Caco-2 (cell line): ENCODE results near the gene GTF3C1. TPM values are rescaled to one million over a fixed set of nuclear protein-coding genes. Genes with fewer than 3 reads are reported as not detected.

Source experiments
- BruUV-seq: library from RNA; stranded (reverse); fragments of 400-500 nt; replicated peaks from 2 replicates; lab custom pipeline; 2021; lab: Mats Ljungman, UMichigan
- CTCF ChIA-PET: fragments of 300-600 bp; sonication (Branson Sonifier 250); formaldehyde crosslinking; loops from one replicate; lab custom pipeline; 2022; ENCODE audit warnings: antibody characterized with exemption; lab: Charles Lee
- POLR2A ChIA-PET: fragments of 300-600 bp; sonication (Branson Sonifier 250); formaldehyde crosslinking; loops from one replicate; lab custom pipeline; 2022; ENCODE audit warnings: antibody characterized with exemption; lab: Charles Lee
- DNase-seq, 2 experiments: peaks; one replicate each; pipeline versions ENCODE4 v3.0.0 to v3.0.0-alpha.2; 2020 to 2022
- H3K27me3 ChIP-seq: replicated peaks from 2 replicates; pipeline ENCODE4 v1.6.0; 2011; ENCODE audit warnings: low read length; ENCODE audit not compliant: control insufficient read depth, insufficient read depth
- H3K36me3 ChIP-seq: 2 replicates; pipeline ENCODE4 v1.5.1; 2011; ENCODE audit warnings: low read length; ENCODE audit not compliant: control insufficient read depth, insufficient read depth
- H3K4me1 ChIP-seq: fragments of 250-450 bp; sonication (Bioruptor Pico); 2 replicates; pipeline ENCODE4 v1.5.1; 2020; ENCODE audit warnings: mild to moderate bottlenecking
- H3K4me3 ChIP-seq: 2 replicates; pipeline ENCODE4 v1.5.1; 2011; ENCODE audit warnings: low read depth, mild to moderate bottlenecking, control low read depth, low read length
- H3K9me3 ChIP-seq: fragments of 250-450 bp; sonication (Bioruptor Pico); 2 replicates; pipeline ENCODE4 v1.5.1; 2020; ENCODE audit warnings: mild to moderate bottlenecking, moderate library complexity
- H3K27ac Mint-ChIP-seq: one replicate; pipeline ENCODE4 v1.8.0; 2022; ENCODE audit warnings: mixed read lengths; ENCODE audit not compliant: unreplicated experiment
- H3K27me3 Mint-ChIP-seq: one replicate; pipeline ENCODE4 v1.8.0; 2022; ENCODE audit warnings: mixed read lengths; ENCODE audit not compliant: insufficient read depth, unreplicated experiment
- H3K36me3 Mint-ChIP-seq: one replicate; pipeline ENCODE4 v1.8.0; 2022; ENCODE audit warnings: mild to moderate bottlenecking, mixed read lengths; ENCODE audit not compliant: insufficient read depth, unreplicated experiment
- H3K4me1 Mint-ChIP-seq: one replicate; pipeline ENCODE4 v1.8.0; 2022; ENCODE audit warnings: low read depth, mixed read lengths; ENCODE audit not compliant: unreplicated experiment
- H3K4me3 Mint-ChIP-seq: one replicate; pipeline ENCODE4 v1.8.0; 2022; ENCODE audit warnings: mild to moderate bottlenecking, moderate library complexity, mixed read lengths; ENCODE audit not compliant: unreplicated experiment
- H3K9me3 Mint-ChIP-seq: one replicate; pipeline ENCODE4 v1.8.0; 2022; ENCODE audit warnings: mixed read lengths; ENCODE audit not compliant: unreplicated experiment
- CTCF ChIP-seq, 2 experiments: fragments of 200-600 bp in 1 of 2; IDR thresholded peaks; 1 replicate in 1 of 2; 2 replicates in 1 of 2; pipeline versions ENCODE4 v1.5.1 to v1.8.0; 2011 to 2022; ENCODE audit warnings: antibody characterized with exemption in 1 of 2, control low read depth in 1 of 2, inconsistent platforms in 1 of 2, low read depth in 1 of 2, low read length in 1 of 2, mild to moderate bottlenecking in 1 of 2, moderate library complexity in 1 of 2; ENCODE audit not compliant: insufficient read depth in 1 of 2, severe bottlenecking in 1 of 2, unreplicated experiment in 1 of 2
- intact Hi-C: fragments of 100-400 bp; cut with micrococcal nuclease; formaldehyde crosslinking; loops from one replicate; pipeline ENCODE4 v1.10.0; 2022; ENCODE audit not compliant: unreplicated experiment
- total RNA-seq: library from RNA; stranded (reverse); gene quantifications from 2 replicates; pipeline ENCODE4 v1.2.3, GENCODE V29; 2022

Gene GTF3C1
- total RNA-seq, 1 experiment from 2014 or later, result 67.7 TPM

GRCh38 chr16:27516365-27516764 lies 33.3 kb downstream of the GTF3C1 start:
- BruUV-seq, result no TSS peak
- no peak overlapping the region for H3K4me3 ChIP-seq
- ChIA-PET POLR2A (no interaction called here), CTCF (interaction anchor here (1.3 kb wide), 1 partner anchor 11 kb away, joined by 4 read pairs; no protein-coding TSS in a partner anchor)
- no peaks in the 10 kb centered on the region for H3K9me3 ChIP-seq
- H3K4me1 ChIP-seq, result no peaks in the 10 kb centered on the region
- Mint-ChIP-seq H3K4me3 (no peak overlapping the region), H3K36me3 (peaks cover 35% of the 10 kb centered on the region), H3K27me3 (no peaks in the 10 kb centered on the region), H3K27ac (no peak overlapping the region), H3K9me3 (no peaks in the 10 kb centered on the region), H3K4me1 (no peaks in the 10 kb centered on the region)
- intact Hi-C loops, result no loop called here
- DNase-seq, result no peak
- TF ChIP-seq CTCF (IDR thresholded peaks at IDR 0.05; ENCODE audit: insufficient read depth in 1 of 2, low read depth in 1 of 2, low read length in 1 of 2, severe bottlenecking in 1 of 2, unreplicated experiment in 1 of 2), result no peak
- H3K27me3 ChIP-seq, result no peaks in the 10 kb centered on the region
- H3K36me3 ChIP-seq, result no peaks in the 10 kb centered on the region; the same call in 1 of the 2 replicates

- H3K9me3 Mint-ChIP-seq, result no peaks in the 10 kb centered on the region
- H3K4me3 Mint-ChIP-seq, result no peak overlapping the region
- DNase-seq, result peak in 1 of 2 experiments; percentile 15
- no peaks in the 10 kb centered on the region for H3K9me3 ChIP-seq
- BruUV-seq, result no TSS peak
- no peak overlapping the region for H3K4me3 ChIP-seq
- H3K36me3 ChIP-seq, result peaks cover 2% of the 10 kb centered on the region
- H3K27me3 Mint-ChIP-seq, result no peaks in the 10 kb centered on the region
- no peaks in the 10 kb centered on the region for H3K4me1 ChIP-seq
- CTCF ChIA-PET, result interaction anchor here (0.7 to 1.3 kb wide), 2 partner anchors 10 to 214 kb away, joined by 4 to 6 read pairs; no protein-coding TSS in a partner anchor
- no peak overlapping the region for H3K27ac Mint-ChIP-seq
- intact Hi-C loops, result no loop called here
- H3K36me3 Mint-ChIP-seq, result peaks cover 38% of the 10 kb centered on the region
- TF ChIP-seq CTCF (IDR thresholded peaks at IDR 0.05; ENCODE audit: insufficient read depth in 1 of 2, low read depth in 1 of 2, low read length in 1 of 2, severe bottlenecking in 1 of 2, unreplicated experiment in 1 of 2), result peak; percentile 47 to 57
- no peaks in the 10 kb centered on the region for H3K27me3 ChIP-seq
- H3K4me1 Mint-ChIP-seq, result no peaks in the 10 kb centered on the region
- POLR2A ChIA-PET, result no interaction called here
These were observed 33.8 kb downstream of the GTF3C1 start for GRCh38 chr16:27515874-27516353.

GRCh38 chr16:27514806-27515205 lies 34.9 kb downstream of the GTF3C1 start:
- H3K27ac Mint-ChIP-seq, result no peak overlapping the region
- no peak for TF ChIP-seq CTCF (IDR thresholded peaks at IDR 0.05; ENCODE audit: insufficient read depth in 1 of 2, low read depth in 1 of 2, low read length in 1 of 2, severe bottlenecking in 1 of 2, unreplicated experiment in 1 of 2)
- Histone ChIP-seq H3K36me3 (peaks cover 2% of the 10 kb centered on the region), H3K4me3 (no peak overlapping the region), H3K9me3 (no peaks in the 10 kb centered on the region), H3K4me1 (no peaks in the 10 kb centered on the region), H3K27me3 (no peaks in the 10 kb centered on the region)
- no peaks in the 10 kb centered on the region for H3K27me3 Mint-ChIP-seq
- no TSS peak for BruUV-seq
- peaks cover 46% of the 10 kb centered on the region for H3K36me3 Mint-ChIP-seq
- H3K9me3 Mint-ChIP-seq, result no peaks in the 10 kb centered on the region
- ChIA-PET CTCF (no interaction called here), POLR2A (no interaction called here)
- DNase-seq, result no peak
- intact Hi-C loops, result no loop called here
- no peak overlapping the region for H3K4me3 Mint-ChIP-seq
- H3K4me1 Mint-ChIP-seq, result no peaks in the 10 kb centered on the region
